HepG2 (cell line): Measurements from ENCODE around the gene ENDOD1. TPM values are rescaled to one million over a fixed set of nuclear protein-coding genes. Genes with fewer than 3 reads are reported as not detected.

ENCODE experiments used
- GTF3A ChIP-seq: sonication (generic); formaldehyde crosslinking; conservative IDR thresholded peaks from 2 replicates; pipeline ENCODE4 v1.4.0; 2020; ENCODE audit warnings: mild to moderate bottlenecking, missing genetic modification reagents
- MEF2D ChIP-seq: sonication (generic); formaldehyde crosslinking; IDR thresholded peaks from 2 replicates; pipeline ENCODE4 v1.5.1; 2020; ENCODE audit warnings: mild to moderate bottlenecking, missing genetic modification reagents
- RBM22 ChIP-seq: fragments of 200-400 bp; formaldehyde crosslinking; optimal IDR thresholded peaks from 2 replicates; pipeline ENCODE3; 2017; ENCODE audit warnings: mild to moderate bottlenecking, low read length, moderate library complexity
- ZNF205 ChIP-seq: IDR thresholded peaks from 2 replicates; pipeline ENCODE4 v1.6.1; 2018; ENCODE audit warnings: missing biosample characterization, missing genetic modification reagents
- ZNF33B ChIP-seq: sonication (generic); formaldehyde crosslinking; IDR thresholded peaks from 2 replicates; pipeline ENCODE4 v1.5.1; 2020; ENCODE audit warnings: mild to moderate bottlenecking, missing genetic modification reagents
- ZNF772 ChIP-seq: sonication (generic); formaldehyde crosslinking; IDR thresholded peaks from 2 replicates; pipeline ENCODE4 v1.5.0; 2020; ENCODE audit warnings: mild to moderate bottlenecking, missing genetic modification reagents
- polyA plus RNA-seq, 8 experiments: library from polyadenylated mRNA; depleted of rRNA in 3 of 8; stranded (reverse) in 7 of 8; unstranded in 1 of 8; fragments of >200 nt; fragmentation: Illumina TruSeq in 4 of 8; extraction: Trizol in 4 of 8; gene quantifications; 2 replicates each; pipeline versions ENCODE4 v1.2.1 to v1.2.3, GENCODE V29; 2011 to 2016; ENCODE audit warnings: low read depth in 4 of 8, missing spikeins in 1 of 8, mixed read lengths in 1 of 8; ENCODE audit not compliant: insufficient read depth in 1 of 8
- total RNA-seq, 5 experiments: library from RNA; depleted of rRNA; stranded (reverse); fragments of >200 nt; fragmentation: Illumina TruSeq; extraction: Trizol; gene quantifications; 2 replicates each; pipeline ENCODE4 v1.2.3, GENCODE V29; 2016; ENCODE audit warnings: low read depth in 1 of 5
- TF ChIP-seq, protein P1 (sequence below): sonication (generic); formaldehyde crosslinking; IDR thresholded peaks from 2 replicates; pipeline ENCODE4 v1.4.0; 2020; ENCODE audit warnings: missing genetic modification reagents
- TF ChIP-seq, protein P2 (sequence below): IDR thresholded peaks from 2 replicates; pipeline ENCODE4 v1.6.1; 2016; ENCODE audit warnings: mild to moderate bottlenecking
- TF ChIP-seq, protein P3 (sequence below): sonication (generic); formaldehyde crosslinking; IDR thresholded peaks from 2 replicates; pipeline ENCODE4 v1.5.1; 2020; ENCODE audit warnings: mild to moderate bottlenecking, missing genetic modification reagents, borderline replicate concordance
- TF ChIP-seq, protein P4 (sequence below): sonication (generic); formaldehyde crosslinking; IDR thresholded peaks from 2 replicates; pipeline ENCODE4 v1.4.0; 2020; ENCODE audit warnings: missing genetic modification reagents
- TF ChIP-seq, protein P5 (sequence below): sonication (generic); formaldehyde crosslinking; IDR thresholded peaks from 2 replicates; pipeline ENCODE4 v1.4.0; 2020; ENCODE audit warnings: missing genetic modification reagents

The ENDOD1 gene
- total and polyA plus RNA-seq, 2 of the 13 experiments (the other 11 are each of a cell fraction or from before 2014, with no cell fraction given) = 2.0 to 6.8 TPM

DNA sequence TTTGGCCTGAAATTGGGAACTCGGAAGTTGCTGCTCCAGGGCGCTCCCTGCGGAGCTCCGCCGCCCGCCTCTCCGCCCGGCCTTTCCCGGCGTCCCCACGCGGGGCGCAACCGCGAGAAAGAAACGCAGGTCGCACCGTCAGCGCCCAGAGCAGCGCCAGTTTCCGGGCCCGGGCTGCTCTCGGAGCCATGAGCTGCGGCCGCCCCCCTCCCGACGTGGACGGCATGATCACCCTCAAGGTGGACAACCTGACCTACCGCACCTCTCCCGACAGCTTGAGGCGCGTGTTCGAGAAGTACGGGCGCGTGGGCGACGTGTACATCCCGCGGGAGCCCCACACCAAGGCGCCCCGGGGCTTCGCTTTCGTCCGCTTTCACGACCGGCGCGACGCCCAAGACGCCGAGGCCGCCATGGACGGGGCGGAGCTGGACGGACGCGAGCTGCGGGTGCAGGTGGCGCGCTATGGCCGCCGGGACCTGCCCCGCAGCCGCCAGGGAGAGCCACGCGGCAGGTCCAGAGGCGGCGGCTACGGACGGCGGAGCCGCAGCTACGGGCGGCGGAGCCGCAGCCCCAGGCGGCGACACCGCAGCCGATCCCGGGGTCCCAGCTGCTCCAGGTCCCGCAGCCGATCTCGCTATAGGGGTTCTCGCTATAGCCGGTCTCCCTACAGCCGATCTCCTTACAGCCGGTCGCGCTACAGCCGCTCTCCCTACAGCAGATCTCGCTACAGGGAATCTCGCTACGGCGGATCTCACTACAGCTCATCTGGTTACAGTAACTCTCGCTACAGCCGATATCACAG, 22.4 kb upstream of the ENDOD1 start (continued):
- TF ChIP-seq, protein P1, sequence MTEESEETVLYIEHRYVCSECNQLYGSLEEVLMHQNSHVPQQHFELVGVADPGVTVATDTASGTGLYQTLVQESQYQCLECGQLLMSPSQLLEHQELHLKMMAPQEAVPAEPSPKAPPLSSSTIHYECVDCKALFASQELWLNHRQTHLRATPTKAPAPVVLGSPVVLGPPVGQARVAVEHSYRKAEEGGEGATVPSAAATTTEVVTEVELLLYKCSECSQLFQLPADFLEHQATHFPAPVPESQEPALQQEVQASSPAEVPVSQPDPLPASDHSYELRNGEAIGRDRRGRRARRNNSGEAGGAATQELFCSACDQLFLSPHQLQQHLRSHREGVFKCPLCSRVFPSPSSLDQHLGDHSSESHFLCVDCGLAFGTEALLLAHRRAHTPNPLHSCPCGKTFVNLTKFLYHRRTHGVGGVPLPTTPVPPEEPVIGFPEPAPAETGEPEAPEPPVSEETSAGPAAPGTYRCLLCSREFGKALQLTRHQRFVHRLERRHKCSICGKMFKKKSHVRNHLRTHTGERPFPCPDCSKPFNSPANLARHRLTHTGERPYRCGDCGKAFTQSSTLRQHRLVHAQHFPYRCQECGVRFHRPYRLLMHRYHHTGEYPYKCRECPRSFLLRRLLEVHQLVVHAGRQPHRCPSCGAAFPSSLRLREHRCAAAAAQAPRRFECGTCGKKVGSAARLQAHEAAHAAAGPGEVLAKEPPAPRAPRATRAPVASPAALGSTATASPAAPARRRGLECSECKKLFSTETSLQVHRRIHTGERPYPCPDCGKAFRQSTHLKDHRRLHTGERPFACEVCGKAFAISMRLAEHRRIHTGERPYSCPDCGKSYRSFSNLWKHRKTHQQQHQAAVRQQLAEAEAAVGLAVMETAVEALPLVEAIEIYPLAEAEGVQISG = peak; percentile 84
- TF ChIP-seq GTF3A (CRISPR knock-in tag) (0 out of 2 replicates have a peak, but pooled peaks have one; percentile 52), ZNF205 (no peak), MEF2D (CRISPR knock-in tag) (no peak), ZNF33B (CRISPR knock-in tag) (0 out of 2 replicates have a peak, but pooled peaks have one; percentile 59), RBM22 (no peak), ZNF772 (CRISPR knock-in tag) (peak; percentile 23)
- TF ChIP-seq, protein P2, sequence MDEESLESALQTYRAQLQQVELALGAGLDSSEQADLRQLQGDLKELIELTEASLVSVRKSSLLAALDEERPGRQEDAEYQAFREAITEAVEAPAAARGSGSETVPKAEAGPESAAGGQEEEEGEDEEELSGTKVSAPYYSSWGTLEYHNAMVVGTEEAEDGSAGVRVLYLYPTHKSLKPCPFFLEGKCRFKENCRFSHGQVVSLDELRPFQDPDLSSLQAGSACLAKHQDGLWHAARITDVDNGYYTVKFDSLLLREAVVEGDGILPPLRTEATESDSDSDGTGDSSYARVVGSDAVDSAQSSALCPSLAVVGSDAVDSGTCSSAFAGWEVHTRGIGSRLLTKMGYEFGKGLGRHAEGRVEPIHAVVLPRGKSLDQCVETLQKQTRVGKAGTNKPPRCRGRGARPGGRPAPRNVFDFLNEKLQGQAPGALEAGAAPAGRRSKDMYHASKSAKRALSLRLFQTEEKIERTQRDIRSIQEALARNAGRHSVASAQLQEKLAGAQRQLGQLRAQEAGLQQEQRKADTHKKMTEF (CRISPR knock-in tag) = peak; percentile 86
- TF ChIP-seq, protein P3, sequence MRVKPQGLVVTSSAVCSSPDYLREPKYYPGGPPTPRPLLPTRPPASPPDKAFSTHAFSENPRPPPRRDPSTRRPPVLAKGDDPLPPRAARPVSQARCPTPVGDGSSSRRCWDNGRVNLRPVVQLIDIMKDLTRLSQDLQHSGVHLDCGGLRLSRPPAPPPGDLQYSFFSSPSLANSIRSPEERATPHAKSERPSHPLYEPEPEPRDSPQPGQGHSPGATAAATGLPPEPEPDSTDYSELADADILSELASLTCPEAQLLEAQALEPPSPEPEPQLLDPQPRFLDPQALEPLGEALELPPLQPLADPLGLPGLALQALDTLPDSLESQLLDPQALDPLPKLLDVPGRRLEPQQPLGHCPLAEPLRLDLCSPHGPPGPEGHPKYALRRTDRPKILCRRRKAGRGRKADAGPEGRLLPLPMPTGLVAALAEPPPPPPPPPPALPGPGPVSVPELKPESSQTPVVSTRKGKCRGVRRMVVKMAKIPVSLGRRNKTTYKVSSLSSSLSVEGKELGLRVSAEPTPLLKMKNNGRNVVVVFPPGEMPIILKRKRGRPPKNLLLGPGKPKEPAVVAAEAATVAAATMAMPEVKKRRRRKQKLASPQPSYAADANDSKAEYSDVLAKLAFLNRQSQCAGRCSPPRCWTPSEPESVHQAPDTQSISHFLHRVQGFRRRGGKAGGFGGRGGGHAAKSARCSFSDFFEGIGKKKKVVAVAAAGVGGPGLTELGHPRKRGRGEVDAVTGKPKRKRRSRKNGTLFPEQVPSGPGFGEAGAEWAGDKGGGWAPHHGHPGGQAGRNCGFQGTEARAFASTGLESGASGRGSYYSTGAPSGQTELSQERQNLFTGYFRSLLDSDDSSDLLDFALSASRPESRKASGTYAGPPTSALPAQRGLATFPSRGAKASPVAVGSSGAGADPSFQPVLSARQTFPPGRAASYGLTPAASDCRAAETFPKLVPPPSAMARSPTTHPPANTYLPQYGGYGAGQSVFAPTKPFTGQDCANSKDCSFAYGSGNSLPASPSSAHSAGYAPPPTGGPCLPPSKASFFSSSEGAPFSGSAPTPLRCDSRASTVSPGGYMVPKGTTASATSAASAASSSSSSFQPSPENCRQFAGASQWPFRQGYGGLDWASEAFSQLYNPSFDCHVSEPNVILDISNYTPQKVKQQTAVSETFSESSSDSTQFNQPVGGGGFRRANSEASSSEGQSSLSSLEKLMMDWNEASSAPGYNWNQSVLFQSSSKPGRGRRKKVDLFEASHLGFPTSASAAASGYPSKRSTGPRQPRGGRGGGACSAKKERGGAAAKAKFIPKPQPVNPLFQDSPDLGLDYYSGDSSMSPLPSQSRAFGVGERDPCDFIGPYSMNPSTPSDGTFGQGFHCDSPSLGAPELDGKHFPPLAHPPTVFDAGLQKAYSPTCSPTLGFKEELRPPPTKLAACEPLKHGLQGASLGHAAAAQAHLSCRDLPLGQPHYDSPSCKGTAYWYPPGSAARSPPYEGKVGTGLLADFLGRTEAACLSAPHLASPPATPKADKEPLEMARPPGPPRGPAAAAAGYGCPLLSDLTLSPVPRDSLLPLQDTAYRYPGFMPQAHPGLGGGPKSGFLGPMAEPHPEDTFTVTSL = no peak
- TF ChIP-seq, protein P4, sequence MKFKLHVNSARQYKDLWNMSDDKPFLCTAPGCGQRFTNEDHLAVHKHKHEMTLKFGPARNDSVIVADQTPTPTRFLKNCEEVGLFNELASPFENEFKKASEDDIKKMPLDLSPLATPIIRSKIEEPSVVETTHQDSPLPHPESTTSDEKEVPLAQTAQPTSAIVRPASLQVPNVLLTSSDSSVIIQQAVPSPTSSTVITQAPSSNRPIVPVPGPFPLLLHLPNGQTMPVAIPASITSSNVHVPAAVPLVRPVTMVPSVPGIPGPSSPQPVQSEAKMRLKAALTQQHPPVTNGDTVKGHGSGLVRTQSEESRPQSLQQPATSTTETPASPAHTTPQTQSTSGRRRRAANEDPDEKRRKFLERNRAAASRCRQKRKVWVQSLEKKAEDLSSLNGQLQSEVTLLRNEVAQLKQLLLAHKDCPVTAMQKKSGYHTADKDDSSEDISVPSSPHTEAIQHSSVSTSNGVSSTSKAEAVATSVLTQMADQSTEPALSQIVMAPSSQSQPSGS (CRISPR knock-in tag) = no peak
- TF ChIP-seq, protein P5, sequence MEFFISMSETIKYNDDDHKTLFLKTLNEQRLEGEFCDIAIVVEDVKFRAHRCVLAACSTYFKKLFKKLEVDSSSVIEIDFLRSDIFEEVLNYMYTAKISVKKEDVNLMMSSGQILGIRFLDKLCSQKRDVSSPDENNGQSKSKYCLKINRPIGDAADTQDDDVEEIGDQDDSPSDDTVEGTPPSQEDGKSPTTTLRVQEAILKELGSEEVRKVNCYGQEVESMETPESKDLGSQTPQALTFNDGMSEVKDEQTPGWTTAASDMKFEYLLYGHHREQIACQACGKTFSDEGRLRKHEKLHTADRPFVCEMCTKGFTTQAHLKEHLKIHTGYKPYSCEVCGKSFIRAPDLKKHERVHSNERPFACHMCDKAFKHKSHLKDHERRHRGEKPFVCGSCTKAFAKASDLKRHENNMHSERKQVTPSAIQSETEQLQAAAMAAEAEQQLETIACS (CRISPR knock-in tag) = 0 out of 2 replicates have a peak, but pooled peaks have one; percentile 49
